H1 (cell line): ENCODE results near the gene RYR3. TPM values are rescaled to one million over a fixed set of nuclear protein-coding genes. Genes with fewer than 3 reads are reported as not detected.

ENCODE experiments used
- CTCF ChIA-PET: fragments of 300-600 bp; sonication (Branson Sonifier 250); formaldehyde crosslinking; loops from one replicate; lab custom pipeline; 2021; ENCODE audit not compliant: partially characterized antibody; lab: Charles Lee
- POLR2A ChIA-PET: fragments of 300-600 bp; sonication (Branson Sonifier 250); formaldehyde crosslinking; loops from one replicate; lab custom pipeline; 2021; ENCODE audit warnings: inconsistent platforms; ENCODE audit not compliant: partially characterized antibody; lab: Charles Lee
- DNase-seq, 2 experiments: peaks; one replicate each; pipeline versions ENCODE4 v3.0.0 to v3.0.0-alpha.2; 2010 to 2022; ENCODE audit warnings: low spot score in 2 of 2, low read depth in 1 of 2, mixed read lengths in 1 of 2
- FAIRE-seq: peaks from 2 replicates; lab custom pipeline; 2011; peaks lifted over from hg19 to GRCh38; lab: Jason Lieb, UNC
- H2AFZ ChIP-seq: 2 replicates; pipeline ENCODE4 v1.8.1; 2012; ENCODE audit warnings: low read length, inconsistent platforms
- H2AK5ac ChIP-seq: 2 replicates; pipeline ENCODE4 v1.6.1; 2013; ENCODE audit warnings: low read depth, low read length
- H2BK120ac ChIP-seq: replicated peaks from 2 replicates; pipeline ENCODE3; 2013; ENCODE audit warnings: low read depth, low read length, inconsistent platforms
- H2BK12ac ChIP-seq: 2 replicates; pipeline ENCODE4 v1.6.1; 2013; ENCODE audit warnings: low read depth, low read length
- H2BK15ac ChIP-seq: 2 replicates; pipeline ENCODE4 v1.6.1; 2013; ENCODE audit warnings: low read length
- H2BK20ac ChIP-seq: 2 replicates; pipeline ENCODE4 v1.6.1; 2013; ENCODE audit warnings: low read length
- H2BK5ac ChIP-seq: 2 replicates; pipeline ENCODE4 v1.6.1; 2013; ENCODE audit warnings: low read depth, low read length
- H3K14ac ChIP-seq: 2 replicates; pipeline ENCODE4 v1.6.1; 2013; ENCODE audit warnings: inconsistent platforms; ENCODE audit not compliant: insufficient read length
- H3K18ac ChIP-seq: 2 replicates; pipeline ENCODE4 v1.6.1; 2013; ENCODE audit warnings: low read length; ENCODE audit errors: extremely low read depth
- H3K23ac ChIP-seq: 2 replicates; pipeline ENCODE4 v1.6.1; 2013; ENCODE audit warnings: inconsistent platforms; ENCODE audit not compliant: insufficient read length
- H3K23me2 ChIP-seq: 2 replicates; pipeline ENCODE4 v1.6.1; 2013; ENCODE audit warnings: low read depth, low read length
- H3K27ac ChIP-seq: 2 replicates; pipeline ENCODE4 v1.6.1; 2011; ENCODE audit warnings: low read depth, low read length, inconsistent platforms
- H3K27me3 ChIP-seq, 4 experiments: replicated peaks in 1 of 4; 1 replicate in 1 of 4; 2 replicates in 3 of 4; pipeline versions ENCODE4 v1.6.1 to v1.8.1; 2011 to 2013; ENCODE audit warnings: low read length in 3 of 4, mild to moderate bottlenecking in 3 of 4, inconsistent platforms in 2 of 4, mixed read lengths in 2 of 4, moderate library complexity in 1 of 4; ENCODE audit not compliant: control insufficient read depth in 3 of 4, insufficient read depth in 3 of 4; ENCODE audit errors: extremely low read depth in 1 of 4
- H3K36me3 ChIP-seq, 4 experiments: 2 replicates each; pipeline versions ENCODE4 v1.6.1 to v1.8.1; 2011 to 2013; ENCODE audit warnings: mild to moderate bottlenecking in 4 of 4, low read length in 3 of 4, moderate library complexity in 2 of 4, control low read depth in 1 of 4, inconsistent platforms in 1 of 4; ENCODE audit not compliant: insufficient read depth in 4 of 4, control insufficient read depth in 2 of 4
- H3K4ac ChIP-seq: replicated peaks from 2 replicates; pipeline ENCODE3; 2013; ENCODE audit warnings: low read length, low read depth, mixed read lengths, inconsistent platforms; ENCODE audit not compliant: insufficient read length
- H3K4me1 ChIP-seq, 4 experiments: replicated peaks in 1 of 4; 1 replicate in 1 of 4; 2 replicates in 3 of 4; pipeline versions ENCODE4 v1.6.1 to v1.8.1; 2011 to 2013; ENCODE audit warnings: low read length in 3 of 4, inconsistent platforms in 2 of 4, mixed read lengths in 1 of 4; ENCODE audit not compliant: insufficient read depth in 4 of 4, control insufficient read depth in 3 of 4
- H3K4me2 ChIP-seq, 2 experiments: 2 replicates each; pipeline versions ENCODE4 v1.6.1 to v1.8.1; 2011 to 2013; ENCODE audit warnings: low read depth in 2 of 2, low read length in 2 of 2, control low read depth in 1 of 2, inconsistent platforms in 1 of 2, mild to moderate bottlenecking in 1 of 2; ENCODE audit not compliant: insufficient read depth in 1 of 2
- H3K4me3 ChIP-seq, 4 experiments: fragments of 200-600, 300-600 bp in 1 of 4; sonication (generic), shearing (Covaris generic), sonication (Bioruptor Twin) in 1 of 4; 2 replicates each; pipeline versions ENCODE4 v1.5.1 to v1.8.1; 2011 to 2016; ENCODE audit warnings: low read length in 4 of 4, low read depth in 3 of 4, control low read depth in 2 of 4, inconsistent platforms in 2 of 4, mild to moderate bottlenecking in 2 of 4, mixed read lengths in 1 of 4, moderate library complexity in 1 of 4; ENCODE audit not compliant: insufficient read depth in 2 of 4; ENCODE audit errors: extremely low read depth in 1 of 4
- H3K56ac ChIP-seq: replicated peaks from 2 replicates; pipeline ENCODE3; 2013; ENCODE audit warnings: low read depth, mild to moderate bottlenecking, mixed read lengths, low read length, inconsistent platforms; ENCODE audit not compliant: insufficient read length
- H3K79me1 ChIP-seq: 2 replicates; pipeline ENCODE4 v1.6.1; 2013; ENCODE audit warnings: low read depth, low read length, control low read depth
- H3K79me2 ChIP-seq, 2 experiments: 2 replicates each; pipeline versions ENCODE4 v1.6.1 to v1.8.1; 2012 to 2013; ENCODE audit warnings: low read length in 2 of 2, mild to moderate bottlenecking in 2 of 2, inconsistent platforms in 1 of 2; ENCODE audit not compliant: insufficient read depth in 2 of 2, control insufficient read depth in 1 of 2
- H3K9ac ChIP-seq, 4 experiments: replicated peaks in 1 of 4; 1 replicate in 1 of 4; 2 replicates in 3 of 4; pipeline versions ENCODE4 v1.6.1 to v1.8.1; 2011 to 2013; ENCODE audit warnings: low read depth in 3 of 4, low read length in 3 of 4, control low read depth in 2 of 4, mild to moderate bottlenecking in 2 of 4, moderate library complexity in 2 of 4, inconsistent platforms in 1 of 4; ENCODE audit errors: extremely low read depth in 1 of 4
- H3K9me3 ChIP-seq, 2 experiments: 2 replicates each; pipeline versions ENCODE4 v1.6.1 to v1.8.1; 2012 to 2013; ENCODE audit warnings: mild to moderate bottlenecking in 2 of 2, moderate library complexity in 2 of 2, control low read depth in 1 of 2, inconsistent platforms in 1 of 2, low read depth in 1 of 2, low read length in 1 of 2, mixed read lengths in 1 of 2; ENCODE audit not compliant: insufficient read depth in 2 of 2
- H4K20me1 ChIP-seq, 2 experiments: replicated peaks in 1 of 2; 2 replicates each; pipeline versions ENCODE3 to v1.8.1; 2011 to 2013; ENCODE audit warnings: inconsistent platforms in 2 of 2, low read length in 2 of 2, mild to moderate bottlenecking in 1 of 2; ENCODE audit not compliant: insufficient read depth in 2 of 2, control insufficient read depth in 1 of 2
- H4K5ac ChIP-seq: 2 replicates; pipeline ENCODE4 v1.6.1; 2013; ENCODE audit warnings: low read length, low read depth, mixed read lengths, inconsistent platforms; ENCODE audit not compliant: insufficient read length
- H4K8ac ChIP-seq: 2 replicates; pipeline ENCODE4 v1.8.0; 2013; ENCODE audit warnings: mild to moderate bottlenecking, moderate library complexity, low read length, inconsistent platforms; ENCODE audit not compliant: insufficient read depth; ENCODE audit errors: extremely low read depth
- H4K91ac ChIP-seq: replicated peaks from 2 replicates; pipeline ENCODE3; 2013; ENCODE audit warnings: low read length, mixed read lengths, inconsistent platforms; ENCODE audit not compliant: insufficient read length
- CBX8 ChIP-seq: fragments of 300-800, 300-1000 bp; sonication (generic); IDR thresholded peaks from 2 replicates; pipeline ENCODE4 v1.7.1; 2016; ENCODE audit warnings: low read depth, low read length, borderline replicate concordance
- FOSL1 ChIP-seq: IDR thresholded peaks from 2 replicates; pipeline ENCODE4 v1.6.1; 2011; ENCODE audit warnings: mild to moderate bottlenecking, low read depth, low read length, moderate library complexity; ENCODE audit not compliant: insufficient read depth
- HDAC6 ChIP-seq: IDR thresholded peaks from one replicate; pipeline ENCODE4 v1.7.1; 2012; ENCODE audit warnings: low read depth, mild to moderate bottlenecking, inconsistent platforms, low read length, moderate library complexity
- PHF8 ChIP-seq: fragments of 200-600 bp; sonication (generic); conservative IDR thresholded peaks from 2 replicates; pipeline ENCODE4 v1.7.1; 2012; ENCODE audit warnings: low read depth, mild to moderate bottlenecking, inconsistent platforms, low read length, moderate library complexity
- POU5F1 ChIP-seq: IDR thresholded peaks from 2 replicates; pipeline ENCODE4 v1.6.1; 2011; ENCODE audit warnings: low read depth, mild to moderate bottlenecking, low read length, moderate library complexity
- SP4 ChIP-seq: IDR thresholded peaks from 2 replicates; pipeline ENCODE4 v1.6.1; 2012; ENCODE audit warnings: low read length, inconsistent platforms
- SRF ChIP-seq: IDR thresholded peaks from 2 replicates; pipeline ENCODE4 v1.6.1; 2011; ENCODE audit warnings: mild to moderate bottlenecking, low read depth, low read length, moderate library complexity
- TBP ChIP-seq: IDR thresholded peaks from 2 replicates; pipeline ENCODE4 v1.6.1; 2011; ENCODE audit warnings: low read depth, low read length, improper control_type of control experiment
- WGBS, 2 experiments: shearing (Covaris generic) in 1 of 2; methylation state at CpG; one replicate each; pipeline versions ENCODE4 v1.1.6 to v1.1.7; 2013 to 2015; ENCODE audit warnings: low lambda C conversion rate in 2 of 2, mixed read lengths in 2 of 2, inconsistent platforms in 1 of 2, low coverage in 1 of 2, missing lambda C conversion rate in 1 of 2; ENCODE audit not compliant: insufficient replicate concordance in 2 of 2, insufficient coverage in 1 of 2, insufficient read length in 1 of 2; ENCODE audit errors: extremely low coverage in 1 of 2, missing lambda C conversion rate in 1 of 2; 5-methylcytosine and 5-hydroxymethylcytosine counted together
- polyA plus RNA-seq, 7 experiments: library from polyadenylated mRNA; depleted of rRNA in 3 of 7; stranded (reverse) in 5 of 7; unstranded in 2 of 7; fragments of >200 nt in 5 of 7; fragments of 200-250 nt in 2 of 7; gene quantifications; 1 replicate in 5 of 7; 2 replicates in 1 of 7; 4 replicates in 1 of 7; pipeline versions ENCODE4 v1.2.1 to v1.2.3, GENCODE V29; 2011 to 2013; ENCODE audit warnings: missing spikeins in 2 of 7, mixed read lengths in 2 of 7
- total RNA-seq: library from RNA; stranded (reverse); fragmentation: NEBNext Ultra II Directional; extraction: Animal tissue kit (Norgen Biotek cat#: 25700); gene quantifications from 2 replicates; pipeline ENCODE4 v1.2.1, GENCODE V29; 2021
- TF ChIP-seq, protein P1 (sequence below), 3 experiments: IDR thresholded peaks; 1 replicate in 2 of 3; 2 replicates in 1 of 3; pipeline versions ENCODE4 v1.5.1 to v1.6.1; 2011; ENCODE audit warnings: low read length in 3 of 3, mild to moderate bottlenecking in 3 of 3, inconsistent platforms in 2 of 3, low read depth in 1 of 3, moderate library complexity in 1 of 3; ENCODE audit not compliant: insufficient read depth in 1 of 3; ENCODE audit errors: control extremely low read depth in 1 of 3
- TF ChIP-seq, protein P2 (sequence below): IDR thresholded peaks from 2 replicates; pipeline ENCODE4 v1.6.1; 2011; ENCODE audit warnings: low read length, improper control_type of control experiment

RYR3 gene
- total and polyA plus RNA-seq, 2 of the 8 experiments (the other 6 are each of a cell fraction or from before 2014, with no cell fraction given): 0.33 to 3.4 TPM

DNA sequence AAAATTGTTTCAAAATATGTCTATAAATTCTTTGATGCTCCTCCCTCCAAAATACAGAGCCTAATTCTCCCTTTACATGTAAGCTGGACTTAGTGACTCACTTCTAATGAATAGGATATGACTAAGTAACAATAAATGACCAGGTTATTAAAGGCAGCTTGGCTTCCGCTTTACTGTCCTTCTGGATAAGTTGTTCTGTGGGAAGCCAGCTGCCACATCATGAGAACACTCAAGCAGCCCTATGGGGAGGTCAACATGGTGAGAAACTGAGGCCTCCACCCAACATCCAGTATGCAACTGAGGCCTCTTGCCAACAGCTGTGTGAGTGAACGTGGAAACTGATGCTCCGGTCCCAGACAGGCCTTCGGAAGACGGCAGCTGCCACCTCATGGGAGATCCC is 410.2 kb downstream of the RYR3 start:
- H3K9me3 ChIP-seq: no peaks in the 10 kb centered on the region
- ChIA-PET POLR2A (no interaction called here), CTCF (interaction anchor here (0.9 to 9.4 kb wide), 5 partner anchors 11 to 486 kb away, joined by 3 to 89 read pairs (median 9); no protein-coding TSS in a partner anchor)
- H2BK5ac ChIP-seq: no peak overlapping the region
- H3K4me2 ChIP-seq: no peak overlapping the region
- H2BK12ac ChIP-seq: no peak overlapping the region
- no peak overlapping the region for H3K23ac ChIP-seq
- no peak overlapping the region for H2AFZ ChIP-seq
- H2BK120ac ChIP-seq: no peak overlapping the region
- no peak overlapping the region for H3K4ac ChIP-seq
- H4K20me1 ChIP-seq: no peaks in the 10 kb centered on the region
- no peak overlapping the region for H4K91ac ChIP-seq
- H3K79me1 ChIP-seq: no peaks in the 10 kb centered on the region
- no peaks in the 10 kb centered on the region for H3K23me2 ChIP-seq
- no peak overlapping the region for H4K5ac ChIP-seq
- H3K14ac ChIP-seq: no peak overlapping the region
- H3K9ac ChIP-seq: no peak overlapping the region
- DNase-seq: no peak
- no peaks in the 10 kb centered on the region for H3K36me3 ChIP-seq
- no peak overlapping the region for H2BK20ac ChIP-seq
- H4K8ac ChIP-seq: no peak overlapping the region
- no peak overlapping the region for H3K18ac ChIP-seq
- no peaks in the 10 kb centered on the region for H3K79me2 ChIP-seq
- WGBS, 2 experiments: 96% methylated on average over 5 of the region's 5 CpGs; no CpG with 5 or more reads in 1 of the 2 experiments
- no peak overlapping the region for H3K4me3 ChIP-seq
- FAIRE-seq: no peak
- no peak overlapping the region for H2BK15ac ChIP-seq
- H3K27me3 ChIP-seq: no peaks in the 10 kb centered on the region
- H3K27ac ChIP-seq: no peak overlapping the region
- TF ChIP-seq POU5F1 (no peak), HDAC6 (no peak), CBX8 (no peak), TBP (no peak), PHF8 (no peak), FOSL1 (no peak), SRF (no peak), SP4 (no peak)
- TF ChIP-seq, protein P1, sequence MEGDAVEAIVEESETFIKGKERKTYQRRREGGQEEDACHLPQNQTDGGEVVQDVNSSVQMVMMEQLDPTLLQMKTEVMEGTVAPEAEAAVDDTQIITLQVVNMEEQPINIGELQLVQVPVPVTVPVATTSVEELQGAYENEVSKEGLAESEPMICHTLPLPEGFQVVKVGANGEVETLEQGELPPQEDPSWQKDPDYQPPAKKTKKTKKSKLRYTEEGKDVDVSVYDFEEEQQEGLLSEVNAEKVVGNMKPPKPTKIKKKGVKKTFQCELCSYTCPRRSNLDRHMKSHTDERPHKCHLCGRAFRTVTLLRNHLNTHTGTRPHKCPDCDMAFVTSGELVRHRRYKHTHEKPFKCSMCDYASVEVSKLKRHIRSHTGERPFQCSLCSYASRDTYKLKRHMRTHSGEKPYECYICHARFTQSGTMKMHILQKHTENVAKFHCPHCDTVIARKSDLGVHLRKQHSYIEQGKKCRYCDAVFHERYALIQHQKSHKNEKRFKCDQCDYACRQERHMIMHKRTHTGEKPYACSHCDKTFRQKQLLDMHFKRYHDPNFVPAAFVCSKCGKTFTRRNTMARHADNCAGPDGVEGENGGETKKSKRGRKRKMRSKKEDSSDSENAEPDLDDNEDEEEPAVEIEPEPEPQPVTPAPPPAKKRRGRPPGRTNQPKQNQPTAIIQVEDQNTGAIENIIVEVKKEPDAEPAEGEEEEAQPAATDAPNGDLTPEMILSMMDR (IDR thresholded peaks at IDR 0.05; ENCODE audit: control extremely low read depth in 1 of 3, insufficient read depth in 1 of 3, low read depth in 1 of 3, low read length in 3 of 3): no peak
- TF ChIP-seq, protein P2, sequence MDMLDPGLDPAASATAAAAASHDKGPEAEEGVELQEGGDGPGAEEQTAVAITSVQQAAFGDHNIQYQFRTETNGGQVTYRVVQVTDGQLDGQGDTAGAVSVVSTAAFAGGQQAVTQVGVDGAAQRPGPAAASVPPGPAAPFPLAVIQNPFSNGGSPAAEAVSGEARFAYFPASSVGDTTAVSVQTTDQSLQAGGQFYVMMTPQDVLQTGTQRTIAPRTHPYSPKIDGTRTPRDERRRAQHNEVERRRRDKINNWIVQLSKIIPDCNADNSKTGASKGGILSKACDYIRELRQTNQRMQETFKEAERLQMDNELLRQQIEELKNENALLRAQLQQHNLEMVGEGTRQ: no peak
- no peak overlapping the region for H3K56ac ChIP-seq
- no peak overlapping the region for H2AK5ac ChIP-seq
- no peaks in the 10 kb centered on the region for H3K4me1 ChIP-seq
